ENCODE data around the gene CHRNA1. TPM values are rescaled to one million over a fixed set of nuclear protein-coding genes. Genes with fewer than 3 reads are reported as not detected.

Gene CHRNA1
- total RNA-seq, 2 experiments from 2014 or later, result 0.17 to 0.19 TPM

DNA sequence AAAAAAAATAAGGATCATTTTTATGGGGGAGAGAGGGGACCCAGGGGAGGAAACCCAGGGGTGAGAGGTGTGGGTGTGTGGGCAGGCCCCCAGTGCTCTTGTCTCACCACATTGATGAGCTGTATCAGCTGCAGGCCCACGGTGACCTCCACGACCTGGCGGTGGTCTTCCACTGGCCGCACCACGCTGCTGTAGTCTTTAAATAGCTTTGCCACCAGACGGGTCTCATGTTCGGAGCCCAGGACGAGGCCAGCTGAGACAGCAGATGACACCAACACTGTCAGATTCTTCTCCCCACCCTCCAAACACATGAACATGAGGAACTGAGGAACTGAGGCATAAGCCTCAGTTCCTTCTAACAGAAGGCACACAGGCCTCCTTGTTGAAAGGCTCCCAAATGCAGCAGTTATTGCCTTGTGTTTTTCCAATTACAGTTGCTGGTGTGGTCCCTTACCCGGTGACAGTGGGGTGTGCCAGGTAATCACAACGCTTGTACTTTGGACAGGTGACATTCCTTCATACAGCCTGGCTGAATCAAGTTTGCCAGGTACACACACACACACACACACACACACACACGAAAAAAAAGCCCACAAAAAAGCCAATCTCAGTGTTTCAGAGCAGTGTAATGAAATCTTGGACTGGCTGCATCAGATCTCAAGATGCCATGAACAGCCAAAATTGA is 4.7 kb downstream of the CHRNA1 start:
- Histone ChIP-seq H3K4me1 (ENCODE audit: insufficient read depth, low read length) (no peaks in the 10 kb centered on the region), H3K36me3 (ENCODE audit: insufficient read depth, low read length) (no peaks in the 10 kb centered on the region), H3K4me3 (ENCODE audit: low read length) (no peak overlapping the region), H3K27me3 (ENCODE audit: control insufficient read depth in 1 of 2, insufficient read depth in 2 of 2, low read length in 2 of 2) (no peaks in the 10 kb centered on the region), H3K9me3 (ENCODE audit: control insufficient read depth in 1 of 2, insufficient read depth in 1 of 2, low read length in 2 of 2) (no peaks in the 10 kb centered on the region), H3K27ac (ENCODE audit: low read depth in 1 of 2, low read length in 2 of 2) (no peak overlapping the region)
- no peak overlapping the region for H3K4me3 Mint-ChIP-seq
- H3K36me3 Mint-ChIP-seq (ENCODE audit: low read depth), result no peaks in the 10 kb centered on the region
- no peak overlapping the region for H3K27ac Mint-ChIP-seq
- DNase-seq, result no peak
- ChIA-PET CTCF (interaction anchor here (0.6 to 1.0 kb wide), 2 partner anchors 11 to 151 kb away, joined by 3 to 4 read pairs; no protein-coding TSS in a partner anchor), POLR2A (no interaction called here)
- H3K4me1 Mint-ChIP-seq (ENCODE audit: low read depth), result peaks cover 8% of the 10 kb centered on the region
- TF ChIP-seq, protein P1, sequence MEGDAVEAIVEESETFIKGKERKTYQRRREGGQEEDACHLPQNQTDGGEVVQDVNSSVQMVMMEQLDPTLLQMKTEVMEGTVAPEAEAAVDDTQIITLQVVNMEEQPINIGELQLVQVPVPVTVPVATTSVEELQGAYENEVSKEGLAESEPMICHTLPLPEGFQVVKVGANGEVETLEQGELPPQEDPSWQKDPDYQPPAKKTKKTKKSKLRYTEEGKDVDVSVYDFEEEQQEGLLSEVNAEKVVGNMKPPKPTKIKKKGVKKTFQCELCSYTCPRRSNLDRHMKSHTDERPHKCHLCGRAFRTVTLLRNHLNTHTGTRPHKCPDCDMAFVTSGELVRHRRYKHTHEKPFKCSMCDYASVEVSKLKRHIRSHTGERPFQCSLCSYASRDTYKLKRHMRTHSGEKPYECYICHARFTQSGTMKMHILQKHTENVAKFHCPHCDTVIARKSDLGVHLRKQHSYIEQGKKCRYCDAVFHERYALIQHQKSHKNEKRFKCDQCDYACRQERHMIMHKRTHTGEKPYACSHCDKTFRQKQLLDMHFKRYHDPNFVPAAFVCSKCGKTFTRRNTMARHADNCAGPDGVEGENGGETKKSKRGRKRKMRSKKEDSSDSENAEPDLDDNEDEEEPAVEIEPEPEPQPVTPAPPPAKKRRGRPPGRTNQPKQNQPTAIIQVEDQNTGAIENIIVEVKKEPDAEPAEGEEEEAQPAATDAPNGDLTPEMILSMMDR (IDR thresholded peaks at IDR 0.05), result no peak
- ATAC-seq (ENCODE audit: poor library complexity), result no peak
- H3K27me3 Mint-ChIP-seq, result no peaks in the 10 kb centered on the region
- intact Hi-C loops (cut with DNase I, micrococcal nuclease), result no loop called here
- no peaks in the 10 kb centered on the region for H3K9me3 Mint-ChIP-seq

DNA sequence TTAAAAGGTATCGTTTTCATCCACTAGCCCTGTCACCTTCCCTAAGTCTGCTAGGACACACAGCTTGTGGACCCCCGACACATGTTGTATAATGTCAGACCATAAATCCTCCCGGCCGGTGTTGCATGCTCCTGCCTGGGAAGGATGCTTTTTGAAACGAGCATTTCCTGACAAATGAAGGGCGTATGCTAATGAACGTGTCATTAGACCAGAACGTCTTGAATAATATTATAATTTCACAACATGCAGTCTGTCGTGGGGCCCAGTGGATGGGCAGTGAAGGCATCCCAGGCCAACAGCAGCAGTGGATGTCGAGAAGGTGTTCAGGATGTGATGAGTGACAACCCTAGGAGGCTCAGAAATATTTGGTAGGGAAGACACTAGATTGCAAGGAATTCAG is 7.5 kb downstream of the CHRNA1 start:
- CTCF ChIA-PET, result no interaction called here

DNA sequence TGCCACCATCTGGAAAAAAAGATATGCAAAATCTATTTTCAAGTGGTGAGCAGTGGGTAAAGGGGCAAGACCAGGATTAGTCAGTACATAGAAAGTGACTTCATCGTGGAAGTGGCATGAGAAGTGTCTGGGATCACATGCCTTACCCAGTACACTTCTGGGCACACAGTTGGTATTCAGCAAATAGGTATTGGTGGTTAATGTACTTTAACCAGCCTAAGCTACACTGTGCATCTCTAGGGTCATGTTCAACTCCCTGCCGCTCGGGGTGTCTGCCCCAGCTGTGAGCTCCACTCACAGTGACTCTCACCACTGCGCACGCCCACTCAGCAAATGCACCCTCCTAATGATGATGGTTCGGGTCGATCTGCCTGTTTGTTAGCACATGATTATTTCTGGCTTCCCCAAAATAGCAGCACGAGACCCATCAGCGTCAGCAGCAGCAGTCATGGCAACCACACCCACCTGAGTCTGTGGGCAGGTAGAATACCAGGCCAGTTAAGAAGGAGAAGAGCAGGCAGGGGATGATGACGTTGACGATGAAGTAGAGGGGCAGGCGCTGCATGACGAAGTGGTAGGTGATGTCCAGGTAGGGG is 11.1 kb downstream of the CHRNA1 start:
- ATAC-seq (ENCODE audit: poor library complexity) (peak; percentile 28), DNase-seq (peak in 6 of 14 experiments; percentile 20 to 71 (median 50))
- Histone ChIP-seq H3K36me3 (ENCODE audit: insufficient read depth, low read length) (no peaks in the 10 kb centered on the region), H3K27ac (ENCODE audit: low read depth in 1 of 2, low read length in 2 of 2) (peak overlapping the region in 1 of 2 donors; percentile 25), H3K27me3 (ENCODE audit: control insufficient read depth in 1 of 2, insufficient read depth in 2 of 2, low read length in 2 of 2) (no peaks in the 10 kb centered on the region), H3K9me3 (ENCODE audit: control insufficient read depth in 1 of 2, insufficient read depth in 1 of 2, low read length in 2 of 2) (no peaks in the 10 kb centered on the region), H3K4me1 (ENCODE audit: insufficient read depth, low read length) (peaks cover 40% of the 10 kb centered on the region), H3K4me3 (ENCODE audit: low read length) (no peak overlapping the region)
- ChIA-PET POLR2A (no interaction called here), CTCF (interaction anchor here (0.7 kb wide), 1 partner anchor 18 kb away, joined by 3 read pairs; no protein-coding TSS in a partner anchor)
- no peaks in the 10 kb centered on the region for H3K36me3 Mint-ChIP-seq (ENCODE audit: low read depth)
- no peaks in the 10 kb centered on the region for H3K27me3 Mint-ChIP-seq
- peaks cover 36% of the 10 kb centered on the region for H3K4me1 Mint-ChIP-seq (ENCODE audit: low read depth)
- intact Hi-C loops (cut with DNase I, micrococcal nuclease), result no loop called here
- TF ChIP-seq, protein P1 (IDR thresholded peaks at IDR 0.05), result no peak
- H3K4me3 Mint-ChIP-seq, result no peak overlapping the region
- no peaks in the 10 kb centered on the region for H3K9me3 Mint-ChIP-seq
- peak overlapping the region; percentile 68 for H3K27ac Mint-ChIP-seq

More for the DNA sequence above, 7.5 kb downstream of the CHRNA1 start:
- no peaks in the 10 kb centered on the region for H3K36me3 Mint-ChIP-seq (ENCODE audit: low read depth)
- no peaks in the 10 kb centered on the region for H3K27me3 Mint-ChIP-seq
- no peak overlapping the region for H3K27ac Mint-ChIP-seq
- no peaks in the 10 kb centered on the region for H3K27me3 ChIP-seq (ENCODE audit: control insufficient read depth in 1 of 2, insufficient read depth in 2 of 2, low read length in 2 of 2)
- H3K4me1 ChIP-seq (ENCODE audit: insufficient read depth, low read length), result peaks cover 20% of the 10 kb centered on the region
- DNase-seq (no peak), ATAC-seq (ENCODE audit: poor library complexity) (no peak)
- POLR2A ChIA-PET, result no interaction called here
- H3K4me3 ChIP-seq (ENCODE audit: low read length), result no peak overlapping the region
- TF ChIP-seq, protein P1 (IDR thresholded peaks at IDR 0.05), result no peak
- no peaks in the 10 kb centered on the region for H3K36me3 ChIP-seq (ENCODE audit: insufficient read depth, low read length)
- peaks cover 15% of the 10 kb centered on the region for H3K4me1 Mint-ChIP-seq (ENCODE audit: low read depth)
- no peak overlapping the region for H3K27ac ChIP-seq (ENCODE audit: low read depth in 1 of 2, low read length in 2 of 2)
- H3K9me3 Mint-ChIP-seq, result no peaks in the 10 kb centered on the region
- no peak overlapping the region for H3K4me3 Mint-ChIP-seq
- intact Hi-C loops (cut with DNase I, micrococcal nuclease), result loop anchor here in 1 of 2 experiments (1.0 kb wide), 1 partner anchor 32 kb away; no protein-coding TSS in a partner anchor
- H3K9me3 ChIP-seq (ENCODE audit: control insufficient read depth in 1 of 2, insufficient read depth in 1 of 2, low read length in 2 of 2), result no peaks in the 10 kb centered on the region

All from CD4-positive, alpha-beta T cell (primary cell).